CD4-positive, alpha-beta T cell treated with Interleukin-17A for 4 hours (primary cell): Measurements from ENCODE around the gene SFSWAP.
A peak's percentile ranks its signal among the peaks of the same experiment; 100 is the strongest.
"Not testable (repeated sequence)": the region's sequence is repeated elsewhere in the genome, so short reads cannot be mapped to it uniquely, and the experiment has no call there.

Source experiments
- DNase-seq: peaks from one replicate; pipeline ENCODE4 v3.0.0-alpha.2; 2020; ENCODE audit warnings: mixed read lengths

The SFSWAP gene

GRCh38 chr12:131737150-131737827, 26.4 kb downstream of the SFSWAP start:
- DNase-seq: no peak

- no peak for DNase-seq
These were observed 27.3 kb downstream of the SFSWAP start for GRCh38 chr12:131738196-131738595.

GRCh38 chr12:131740626-131741025, 29.7 kb downstream of the SFSWAP start:
- no peak for DNase-seq

- DNase-seq: not testable (repeated sequence)
These were observed 31.9 kb downstream of the SFSWAP start for GRCh38 chr12:131742761-131743160.

GRCh38 chr12:131743410-131743809, 32.5 kb downstream of the SFSWAP start:
- not testable (repeated sequence) for DNase-seq

- not testable (repeated sequence) for DNase-seq
These were observed 33.0 kb downstream of the SFSWAP start for GRCh38 chr12:131743880-131744279.

GRCh38 chr12:131744675-131745074, 33.8 kb downstream of the SFSWAP start:
- DNase-seq: not testable (repeated sequence)

- DNase-seq: no peak
These were observed 34.8 kb downstream of the SFSWAP start for GRCh38 chr12:131745706-131746105.

- DNase-seq: no peak
These were observed 36.6 kb downstream of the SFSWAP start for GRCh38 chr12:131747276-131748177.

GRCh38 chr12:131749618-131750315, 38.9 kb downstream of the SFSWAP start:
- DNase-seq: no peak

GRCh38 chr12:131751335-131751734, 40.4 kb downstream of the SFSWAP start:
- no peak for DNase-seq

GRCh38 chr12:131752451-131752850, 41.6 kb downstream of the SFSWAP start:
- no peak for DNase-seq

GRCh38 chr12:131753005-131753404, 42.1 kb downstream of the SFSWAP start:
- DNase-seq: no peak

- DNase-seq: no peak
These were observed 42.9 kb downstream of the SFSWAP start for GRCh38 chr12:131753757-131754156.

- DNase-seq: no peak
These were observed 43.3 kb downstream of the SFSWAP start for GRCh38 chr12:131754184-131754583.

- DNase-seq: peak; percentile 27
These were observed 44.6 kb downstream of the SFSWAP start for GRCh38 chr12:131755305-131756113.

- no peak for DNase-seq
These were observed 45.6 kb downstream of the SFSWAP start for GRCh38 chr12:131756441-131756840.

- no peak for DNase-seq
These were observed 46.2 kb downstream of the SFSWAP start for GRCh38 chr12:131757111-131757510.

- DNase-seq: no peak
These were observed 47.3 kb downstream of the SFSWAP start for GRCh38 chr12:131758016-131758739.

GRCh38 chr12:131759176-131759575, 48.3 kb downstream of the SFSWAP start:
- DNase-seq: no peak

GRCh38 chr12:131761638-131762037, 50.7 kb downstream of the SFSWAP start:
- no peak for DNase-seq

- DNase-seq: no peak
These were observed 53.8 kb downstream of the SFSWAP start for GRCh38 chr12:131764738-131765137.
